Right atrium auricular region (tissue), 2 donors: ENCODE data around the gene MRS2. TPM values are rescaled to one million over a fixed set of nuclear protein-coding genes. Genes with fewer than 3 reads are reported as not detected.

Experiments
- DNase-seq: peaks from one replicate; pipeline ENCODE4 v3.0.0-alpha.2; 2019; ENCODE audit warnings: low spot score
- H3K27ac ChIP-seq, 2 donors: fragments of 200-600 bp; sonication (generic); 1 replicate in 1 of 2; 2 replicates in 1 of 2; pipeline ENCODE4 v1.5.1; 2016 to 2019
- H3K27me3 ChIP-seq, 2 donors: fragments of 200-600 bp; sonication (generic); one replicate each; pipeline versions ENCODE4 v1.5.1 to v1.6.0; 2017 to 2019
- H3K36me3 ChIP-seq: fragments of 200-600 bp; sonication (generic); one replicate; pipeline ENCODE4 v1.5.1; 2016
- H3K4me1 ChIP-seq, 2 donors: fragments of 200-600 bp; sonication (generic); one replicate each; pipeline versions ENCODE4 v1.5.1 to v1.6.0; 2017 to 2019
- H3K4me3 ChIP-seq, 2 donors: fragments of 200-600 bp; sonication (generic); 1 replicate in 1 of 2; 2 replicates in 1 of 2; pipeline ENCODE4 v1.5.1; 2017 to 2019; ENCODE audit warnings: mild to moderate bottlenecking in 1 of 2, moderate library complexity in 1 of 2
- H3K9me3 ChIP-seq, 2 donors: fragments of 200-600 bp; sonication (generic); one replicate each; pipeline ENCODE4 v1.5.1; 2019
- total RNA-seq, 2 donors: library from RNA; depleted of rRNA; stranded (reverse); fragments of >200 nt; gene quantifications; one replicate each; pipeline ENCODE4 v1.1.0, GENCODE V29; 2016
- TF ChIP-seq, protein P1 (sequence below), 2 donors: fragments of 200-600 bp; sonication (generic); IDR thresholded peaks; one replicate each; pipeline ENCODE4 v1.5.1; 2019; ENCODE audit warnings: antibody characterized with exemption in 2 of 2

Gene MRS2
- total RNA-seq, 2 donors from 2014 or later: 25.5 to 44.1 TPM

DNA sequence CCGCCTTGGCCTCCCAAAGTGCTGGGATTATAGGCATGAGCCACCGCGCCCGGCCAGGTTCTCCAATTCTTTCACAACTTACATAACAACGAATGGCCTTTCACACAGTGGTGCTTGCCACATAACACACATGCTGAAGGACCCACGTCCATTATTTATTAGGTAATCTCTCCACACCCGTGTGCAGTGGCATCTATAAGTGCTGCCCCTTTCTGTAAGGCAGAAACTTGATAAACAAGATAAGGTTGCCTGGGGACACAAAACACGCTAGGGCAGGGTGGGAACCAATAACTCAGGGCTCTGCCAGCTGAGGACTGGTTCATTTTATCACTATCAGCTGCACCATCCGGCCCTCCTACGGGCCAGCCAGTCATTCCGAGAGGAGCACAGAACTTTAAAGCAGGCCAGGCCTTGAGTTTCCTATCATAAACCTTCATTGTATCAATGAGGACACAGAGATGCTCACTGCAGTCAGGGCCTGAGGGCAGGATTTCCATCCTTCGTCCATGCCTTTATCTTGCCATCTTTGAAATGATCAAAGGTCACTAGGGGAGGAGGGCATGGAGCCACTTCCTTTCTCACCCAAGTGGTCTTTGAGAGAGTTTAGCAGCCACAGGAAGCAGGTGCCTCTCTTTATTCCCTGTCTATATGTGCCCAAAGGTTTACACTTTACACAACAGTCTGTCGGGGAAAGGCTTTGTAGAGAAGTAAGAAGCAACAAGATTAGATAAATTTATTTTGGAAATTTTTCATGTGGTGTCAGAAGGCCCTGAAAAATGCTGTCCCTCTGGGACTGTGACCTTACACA lies 49.0 kb downstream of the MRS2 start:
- Histone ChIP-seq H3K9me3 (no peaks in the 10 kb centered on the region), H3K27ac (no peak overlapping the region), H3K27me3 (no peaks in the 10 kb centered on the region), H3K4me3 (no peak overlapping the region), H3K4me1 (no peaks in the 10 kb centered on the region), H3K36me3 (no peaks in the 10 kb centered on the region)
- TF ChIP-seq, protein P1, sequence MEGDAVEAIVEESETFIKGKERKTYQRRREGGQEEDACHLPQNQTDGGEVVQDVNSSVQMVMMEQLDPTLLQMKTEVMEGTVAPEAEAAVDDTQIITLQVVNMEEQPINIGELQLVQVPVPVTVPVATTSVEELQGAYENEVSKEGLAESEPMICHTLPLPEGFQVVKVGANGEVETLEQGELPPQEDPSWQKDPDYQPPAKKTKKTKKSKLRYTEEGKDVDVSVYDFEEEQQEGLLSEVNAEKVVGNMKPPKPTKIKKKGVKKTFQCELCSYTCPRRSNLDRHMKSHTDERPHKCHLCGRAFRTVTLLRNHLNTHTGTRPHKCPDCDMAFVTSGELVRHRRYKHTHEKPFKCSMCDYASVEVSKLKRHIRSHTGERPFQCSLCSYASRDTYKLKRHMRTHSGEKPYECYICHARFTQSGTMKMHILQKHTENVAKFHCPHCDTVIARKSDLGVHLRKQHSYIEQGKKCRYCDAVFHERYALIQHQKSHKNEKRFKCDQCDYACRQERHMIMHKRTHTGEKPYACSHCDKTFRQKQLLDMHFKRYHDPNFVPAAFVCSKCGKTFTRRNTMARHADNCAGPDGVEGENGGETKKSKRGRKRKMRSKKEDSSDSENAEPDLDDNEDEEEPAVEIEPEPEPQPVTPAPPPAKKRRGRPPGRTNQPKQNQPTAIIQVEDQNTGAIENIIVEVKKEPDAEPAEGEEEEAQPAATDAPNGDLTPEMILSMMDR (IDR thresholded peaks at IDR 0.05): no peak
- no peak for DNase-seq

DNA sequence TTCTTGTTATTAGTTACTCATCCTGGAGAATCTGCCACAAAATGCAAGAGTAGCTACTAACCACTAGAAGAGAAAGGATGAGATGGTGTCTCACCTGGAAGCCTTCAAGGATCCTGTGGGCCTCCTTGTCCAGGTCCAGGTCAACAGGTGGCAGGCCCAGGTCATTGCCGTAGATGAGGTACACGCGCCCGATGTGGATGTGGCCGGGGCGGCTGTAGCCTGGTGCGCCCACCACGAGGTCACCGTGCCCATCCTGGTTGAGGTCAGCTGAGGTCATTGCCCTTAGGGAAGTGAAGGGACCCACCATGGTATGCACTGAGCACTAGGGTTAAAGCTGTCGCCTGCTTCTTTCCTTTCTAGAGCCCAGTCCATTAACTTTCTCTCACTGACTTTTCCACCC lies 51.2 kb downstream of the MRS2 start:
- no peaks in the 10 kb centered on the region for H3K9me3 ChIP-seq
- H3K36me3 ChIP-seq: no peaks in the 10 kb centered on the region
- no peaks in the 10 kb centered on the region for H3K27me3 ChIP-seq
- TF ChIP-seq, protein P1 (IDR thresholded peaks at IDR 0.05): no peak
- DNase-seq: no peak
- no peaks in the 10 kb centered on the region for H3K4me1 ChIP-seq
- no peak overlapping the region for H3K4me3 ChIP-seq
- H3K27ac ChIP-seq: no peak overlapping the region

DNA sequence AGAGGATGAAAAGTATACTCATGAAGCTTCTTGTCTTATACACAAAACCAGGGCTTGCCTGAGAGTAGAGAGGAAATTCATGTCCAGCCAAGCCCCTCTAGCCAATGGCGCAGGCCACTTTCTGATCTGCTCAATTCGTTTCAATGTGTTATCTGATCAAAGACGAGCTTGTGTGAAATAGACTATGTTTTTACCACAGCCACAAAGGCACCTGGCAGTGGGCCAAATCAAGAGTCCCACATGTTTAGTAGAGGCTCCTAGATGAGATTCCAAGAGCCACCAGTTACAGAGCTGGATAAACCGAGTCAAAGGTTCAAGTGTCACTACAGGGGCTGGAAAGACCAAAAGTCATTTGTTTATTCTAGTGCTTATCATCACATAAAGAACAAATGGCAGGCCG lies 51.7 kb downstream of the MRS2 start:
- no peaks in the 10 kb centered on the region for H3K4me1 ChIP-seq
- no peaks in the 10 kb centered on the region for H3K36me3 ChIP-seq
- DNase-seq: no peak
- H3K27me3 ChIP-seq: no peaks in the 10 kb centered on the region
- H3K4me3 ChIP-seq: no peak overlapping the region
- no peak overlapping the region for H3K27ac ChIP-seq
- TF ChIP-seq, protein P1 (IDR thresholded peaks at IDR 0.05): no peak
- no peaks in the 10 kb centered on the region for H3K9me3 ChIP-seq

DNA sequence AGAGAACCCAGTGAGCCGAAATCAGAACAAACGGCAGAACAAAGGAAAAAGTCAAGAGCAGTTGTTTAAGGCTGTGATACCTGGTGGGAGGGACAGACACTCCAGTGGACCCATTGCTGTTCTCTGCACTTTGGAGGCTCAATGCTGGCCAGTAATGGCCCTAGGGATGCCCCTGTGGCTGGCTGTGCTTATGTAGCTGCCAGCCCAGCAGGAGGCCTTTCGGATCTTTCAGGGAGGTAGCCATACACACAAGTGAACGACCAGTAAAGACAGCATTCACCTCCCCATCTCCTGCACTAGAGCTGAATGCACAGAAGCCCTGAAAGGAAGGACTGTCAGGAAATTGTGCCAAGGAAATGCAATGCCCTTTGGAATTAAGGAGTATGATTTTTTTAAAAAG lies 52.3 kb downstream of the MRS2 start:
- H3K4me3 ChIP-seq: no peak overlapping the region
- H3K9me3 ChIP-seq: no peaks in the 10 kb centered on the region
- no peak overlapping the region for H3K27ac ChIP-seq
- H3K4me1 ChIP-seq: no peaks in the 10 kb centered on the region
- TF ChIP-seq, protein P1 (IDR thresholded peaks at IDR 0.05): no peak
- H3K36me3 ChIP-seq: no peaks in the 10 kb centered on the region
- H3K27me3 ChIP-seq: no peaks in the 10 kb centered on the region
- no peak for DNase-seq

DNA sequence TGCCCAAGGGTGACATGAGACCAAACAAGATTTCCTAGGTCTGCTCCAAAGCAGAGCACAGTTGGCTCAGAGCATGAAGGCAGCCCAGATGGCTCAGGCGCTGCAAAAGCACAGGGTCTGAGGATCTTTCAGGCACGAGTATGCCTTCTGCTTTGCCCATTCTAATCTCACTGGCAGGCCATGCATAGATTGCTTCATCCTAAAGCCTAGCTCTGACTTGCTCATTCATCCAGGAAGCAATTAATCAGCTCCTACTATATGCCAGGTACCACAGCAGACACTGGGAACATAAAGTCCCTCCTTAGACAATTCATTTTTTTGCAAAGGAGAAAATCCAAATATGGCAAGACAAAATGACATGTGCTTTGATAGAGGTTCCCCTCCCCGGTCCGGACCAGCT lies 55.4 kb downstream of the MRS2 start:
- TF ChIP-seq, protein P1 (IDR thresholded peaks at IDR 0.05): no peak
- no peak overlapping the region for H3K27ac ChIP-seq
- H3K4me3 ChIP-seq: no peak overlapping the region
- no peaks in the 10 kb centered on the region for H3K9me3 ChIP-seq
- no peaks in the 10 kb centered on the region for H3K4me1 ChIP-seq
- DNase-seq: no peak
- H3K36me3 ChIP-seq: no peaks in the 10 kb centered on the region
- no peaks in the 10 kb centered on the region for H3K27me3 ChIP-seq

DNA sequence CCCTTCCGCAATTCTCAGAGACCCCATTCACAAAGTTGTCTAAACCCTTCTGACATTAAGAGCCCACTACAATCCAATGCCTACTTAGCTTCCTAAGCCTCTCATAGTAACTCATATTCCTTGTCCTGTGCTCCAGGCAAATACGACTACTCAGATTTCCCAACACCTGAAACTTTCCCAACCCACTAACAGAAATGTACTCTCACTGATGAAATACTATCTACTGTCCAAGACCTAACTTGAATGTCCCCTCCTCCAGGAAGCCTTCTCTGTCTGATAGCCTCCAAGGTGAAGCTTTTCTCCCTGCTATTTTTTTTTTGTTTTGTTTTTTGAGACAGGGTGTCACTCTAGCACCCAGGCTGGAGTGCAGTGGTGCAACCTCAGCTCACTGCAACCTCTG lies 56.2 kb downstream of the MRS2 start:
- no peaks in the 10 kb centered on the region for H3K27me3 ChIP-seq
- no peak for DNase-seq
- TF ChIP-seq, protein P1 (IDR thresholded peaks at IDR 0.05): no peak
- no peak overlapping the region for H3K27ac ChIP-seq
- H3K4me1 ChIP-seq: no peaks in the 10 kb centered on the region
- H3K4me3 ChIP-seq: no peak overlapping the region
- H3K9me3 ChIP-seq: no peaks in the 10 kb centered on the region
- H3K36me3 ChIP-seq: no peaks in the 10 kb centered on the region
